LNCaP clone FGC (cell line): ENCODE results near the gene ATP5F1B.
A peak's percentile ranks its signal among the peaks of the same experiment; 100 is the strongest.

Experiments
- DNase-seq: peaks from one replicate; pipeline ENCODE4 v3.0.0-alpha.2; 2011; ENCODE audit warnings: low read depth
- H3K4me3 ChIP-seq: 2 replicates; pipeline ENCODE4 v1.5.1; 2011; ENCODE audit warnings: mild to moderate bottlenecking, low read depth, low read length, control low read depth
- TF ChIP-seq, protein P1 (sequence below): IDR thresholded peaks from 2 replicates; pipeline ENCODE4 v1.5.1; 2012; ENCODE audit warnings: mild to moderate bottlenecking; ENCODE audit not compliant: control insufficient read depth, insufficient read depth; ENCODE audit errors: extremely low read depth

ATP5F1B gene

DNA sequence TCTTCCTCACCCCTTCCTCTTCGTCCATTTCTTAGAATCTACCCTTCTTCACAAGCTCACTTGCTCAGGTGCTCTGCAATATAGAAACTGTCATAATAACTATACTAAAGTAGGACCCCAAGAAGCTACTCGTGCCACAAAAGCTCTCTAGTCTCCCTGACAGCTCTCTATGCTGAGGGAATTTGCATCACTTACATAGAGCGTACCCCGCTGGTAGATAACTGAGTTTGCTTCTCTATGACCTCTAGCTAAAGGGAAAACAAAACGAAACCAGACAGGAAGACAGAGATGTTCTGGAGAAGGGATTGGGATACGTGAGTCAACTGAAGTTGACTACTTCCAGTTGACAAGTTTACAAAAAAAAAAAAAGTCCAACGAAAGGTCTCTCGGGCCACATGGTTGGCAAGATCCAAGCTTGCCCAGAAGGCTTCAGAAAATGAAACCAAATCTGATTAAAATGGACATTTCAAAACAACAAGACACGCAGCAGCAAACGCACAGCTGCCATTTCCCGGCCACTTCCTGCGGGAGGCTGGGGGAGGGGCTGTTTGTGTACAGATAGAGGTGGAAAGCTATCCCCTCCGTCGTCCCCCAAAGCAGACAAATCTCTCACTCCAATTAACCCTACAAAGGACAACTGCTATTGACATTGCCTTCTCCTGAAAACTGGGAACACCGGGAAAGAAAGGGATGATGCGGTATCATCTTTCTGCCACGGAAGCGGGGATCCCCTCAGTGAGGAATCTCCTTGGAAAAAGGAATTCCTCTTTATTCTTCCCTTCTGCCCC lies 16.9 kb downstream of the ATP5F1B start:
- TF ChIP-seq, protein P1, sequence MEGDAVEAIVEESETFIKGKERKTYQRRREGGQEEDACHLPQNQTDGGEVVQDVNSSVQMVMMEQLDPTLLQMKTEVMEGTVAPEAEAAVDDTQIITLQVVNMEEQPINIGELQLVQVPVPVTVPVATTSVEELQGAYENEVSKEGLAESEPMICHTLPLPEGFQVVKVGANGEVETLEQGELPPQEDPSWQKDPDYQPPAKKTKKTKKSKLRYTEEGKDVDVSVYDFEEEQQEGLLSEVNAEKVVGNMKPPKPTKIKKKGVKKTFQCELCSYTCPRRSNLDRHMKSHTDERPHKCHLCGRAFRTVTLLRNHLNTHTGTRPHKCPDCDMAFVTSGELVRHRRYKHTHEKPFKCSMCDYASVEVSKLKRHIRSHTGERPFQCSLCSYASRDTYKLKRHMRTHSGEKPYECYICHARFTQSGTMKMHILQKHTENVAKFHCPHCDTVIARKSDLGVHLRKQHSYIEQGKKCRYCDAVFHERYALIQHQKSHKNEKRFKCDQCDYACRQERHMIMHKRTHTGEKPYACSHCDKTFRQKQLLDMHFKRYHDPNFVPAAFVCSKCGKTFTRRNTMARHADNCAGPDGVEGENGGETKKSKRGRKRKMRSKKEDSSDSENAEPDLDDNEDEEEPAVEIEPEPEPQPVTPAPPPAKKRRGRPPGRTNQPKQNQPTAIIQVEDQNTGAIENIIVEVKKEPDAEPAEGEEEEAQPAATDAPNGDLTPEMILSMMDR = no peak
- peak overlapping the region; percentile 99 for H3K4me3 ChIP-seq
- no peak for DNase-seq

DNA sequence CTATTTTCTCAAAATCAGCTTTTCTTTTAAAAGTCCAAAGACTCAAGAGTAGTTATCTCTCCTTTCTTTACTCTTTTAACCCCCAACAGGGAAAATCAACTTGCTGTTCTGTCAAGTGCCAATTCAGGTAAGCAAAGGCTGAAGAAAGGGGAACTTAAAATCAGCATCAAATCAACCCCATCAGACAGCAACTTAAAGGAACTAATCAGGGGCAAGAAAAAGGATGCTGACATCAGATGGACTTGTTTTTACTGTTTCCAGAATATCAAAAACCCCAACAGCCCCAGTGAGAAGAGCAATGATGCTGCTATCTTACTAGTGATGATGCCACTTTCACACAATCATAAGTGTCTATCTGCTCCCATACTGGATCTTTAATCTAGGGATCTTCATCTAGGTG lies 19.1 kb downstream of the ATP5F1B start:
- no peak for DNase-seq
- no peak overlapping the region for H3K4me3 ChIP-seq
- TF ChIP-seq, protein P1 = no peak

DNA sequence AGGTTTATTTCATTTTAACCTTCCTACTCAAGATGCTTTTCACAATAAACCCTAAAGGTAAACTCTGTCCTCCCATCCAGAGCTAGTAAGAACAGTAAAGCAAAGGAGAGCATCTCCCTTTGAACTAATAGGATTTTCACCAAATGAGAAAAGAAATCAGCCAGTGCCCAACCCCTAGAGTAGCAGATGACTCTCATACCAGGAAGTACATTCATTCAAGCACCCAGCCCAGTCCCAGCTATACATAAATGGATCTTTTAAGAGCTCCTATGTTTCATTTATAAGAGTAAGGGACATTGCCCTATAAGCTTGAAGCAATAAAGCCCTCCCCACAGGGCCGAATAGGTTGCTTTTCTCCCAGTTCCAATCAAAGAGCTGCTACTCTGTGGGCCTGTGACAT lies 23.2 kb downstream of the ATP5F1B start:
- DNase-seq = no peak
- TF ChIP-seq, protein P1 = no peak
- H3K4me3 ChIP-seq = no peak overlapping the region

DNA sequence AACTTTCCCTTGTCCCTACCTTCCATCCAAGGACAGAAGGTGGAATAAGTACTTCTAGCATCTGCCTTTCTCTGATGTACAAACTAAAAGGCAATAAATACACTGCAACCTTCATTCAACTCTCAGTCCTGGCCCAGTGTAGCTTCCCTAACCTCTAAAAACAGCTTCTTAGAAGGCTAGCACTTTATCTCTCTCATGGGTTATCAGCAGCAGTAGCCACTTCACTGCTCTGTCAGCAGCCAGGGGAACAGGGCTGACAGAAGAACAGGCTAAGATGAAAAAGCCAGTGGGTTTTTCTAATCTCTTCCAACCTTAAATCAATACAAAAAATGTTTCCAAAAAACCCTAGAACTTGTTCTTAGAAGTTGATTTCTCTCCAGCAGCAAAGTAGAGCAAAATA lies 28.9 kb downstream of the ATP5F1B start:
- DNase-seq = no peak
- H3K4me3 ChIP-seq = no peak overlapping the region
- TF ChIP-seq, protein P1 = no peak

DNA sequence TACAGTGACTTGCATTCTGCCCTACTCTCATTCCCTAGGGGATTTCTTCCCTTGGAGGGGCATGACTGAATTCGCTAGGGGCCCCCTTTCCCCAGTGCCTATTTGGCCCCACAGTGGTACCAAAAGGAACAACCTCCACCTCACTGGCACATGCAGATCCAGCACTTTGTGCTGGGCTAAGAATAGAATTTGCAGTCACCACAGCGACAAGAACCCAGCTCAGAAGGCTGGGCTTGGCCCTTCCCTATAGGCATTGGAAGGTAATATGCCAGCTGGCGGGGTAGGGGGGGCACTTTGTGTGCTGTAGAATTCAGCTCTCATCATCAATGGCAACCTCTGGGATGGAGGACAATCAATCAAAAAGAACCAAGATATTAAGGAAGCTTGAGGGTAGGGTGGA lies 29.5 kb downstream of the ATP5F1B start:
- TF ChIP-seq, protein P1 = no peak
- no peak for DNase-seq
- no peak overlapping the region for H3K4me3 ChIP-seq

DNA sequence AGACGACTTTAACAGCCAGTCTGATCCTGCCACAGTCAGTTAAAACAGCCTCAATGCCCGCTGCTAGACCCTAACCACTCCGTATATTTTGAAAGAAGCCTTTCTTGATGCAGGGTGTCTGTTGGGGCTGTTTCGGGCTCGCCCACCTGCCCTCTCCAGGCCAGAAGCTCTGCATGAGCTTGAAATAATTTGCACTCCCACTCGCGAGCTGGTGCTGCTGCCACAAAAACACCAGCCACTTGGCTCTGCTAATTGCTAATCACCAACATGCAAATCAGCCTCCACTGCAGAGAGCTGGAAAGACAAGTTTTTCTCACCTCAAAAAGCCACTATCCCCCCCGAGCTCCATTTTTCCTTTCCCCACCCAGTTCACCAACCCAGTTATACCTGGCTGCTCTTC lies 31.2 kb downstream of the ATP5F1B start:
- H3K4me3 ChIP-seq = no peak overlapping the region
- DNase-seq = no peak
- TF ChIP-seq, protein P1 = no peak

DNA sequence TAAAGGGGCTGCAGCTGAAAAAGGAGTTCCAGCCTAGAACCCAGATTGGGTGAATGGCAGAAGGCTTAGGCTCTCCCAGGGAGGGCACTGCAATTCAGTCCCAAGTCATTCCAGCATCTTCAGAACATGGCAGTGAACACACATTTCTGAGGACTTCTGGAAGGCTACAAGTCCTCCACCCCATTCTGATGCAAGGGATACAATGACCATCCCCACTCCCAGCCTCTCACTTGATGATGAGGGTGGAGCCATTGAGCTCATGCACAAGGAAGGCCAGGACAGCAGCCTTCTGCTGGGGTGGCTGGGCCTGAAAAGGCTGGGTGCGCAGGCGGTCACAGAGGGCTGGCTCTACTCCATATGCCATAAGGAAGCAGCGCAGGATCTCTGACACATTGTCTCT lies 41.4 kb downstream of the ATP5F1B start:
- TF ChIP-seq, protein P1 = no peak
- no peak overlapping the region for H3K4me3 ChIP-seq
- DNase-seq = no peak
